MV-4-11 (cell line): ENCODE results near the gene PLK5.
"Not testable (repeated sequence)": the region's sequence is repeated elsewhere in the genome, so short reads cannot be mapped to it uniquely, and the experiment has no call there.

Source experiments
- DNase-seq: peaks from one replicate; lab custom pipeline; 2025; lab: John Stamatoyannopoulos, UW

Gene PLK5, protein sequence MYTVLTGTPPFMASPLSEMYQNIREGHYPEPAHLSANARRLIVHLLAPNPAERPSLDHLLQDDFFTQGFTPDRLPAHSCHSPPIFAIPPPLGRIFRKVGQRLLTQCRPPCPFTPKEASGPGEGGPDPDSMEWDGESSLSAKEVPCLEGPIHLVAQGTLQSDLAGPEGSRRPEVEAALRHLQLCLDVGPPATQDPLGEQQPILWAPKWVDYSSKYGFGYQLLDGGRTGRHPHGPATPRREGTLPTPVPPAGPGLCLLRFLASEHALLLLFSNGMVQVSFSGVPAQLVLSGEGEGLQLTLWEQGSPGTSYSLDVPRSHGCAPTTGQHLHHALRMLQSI

DNA sequence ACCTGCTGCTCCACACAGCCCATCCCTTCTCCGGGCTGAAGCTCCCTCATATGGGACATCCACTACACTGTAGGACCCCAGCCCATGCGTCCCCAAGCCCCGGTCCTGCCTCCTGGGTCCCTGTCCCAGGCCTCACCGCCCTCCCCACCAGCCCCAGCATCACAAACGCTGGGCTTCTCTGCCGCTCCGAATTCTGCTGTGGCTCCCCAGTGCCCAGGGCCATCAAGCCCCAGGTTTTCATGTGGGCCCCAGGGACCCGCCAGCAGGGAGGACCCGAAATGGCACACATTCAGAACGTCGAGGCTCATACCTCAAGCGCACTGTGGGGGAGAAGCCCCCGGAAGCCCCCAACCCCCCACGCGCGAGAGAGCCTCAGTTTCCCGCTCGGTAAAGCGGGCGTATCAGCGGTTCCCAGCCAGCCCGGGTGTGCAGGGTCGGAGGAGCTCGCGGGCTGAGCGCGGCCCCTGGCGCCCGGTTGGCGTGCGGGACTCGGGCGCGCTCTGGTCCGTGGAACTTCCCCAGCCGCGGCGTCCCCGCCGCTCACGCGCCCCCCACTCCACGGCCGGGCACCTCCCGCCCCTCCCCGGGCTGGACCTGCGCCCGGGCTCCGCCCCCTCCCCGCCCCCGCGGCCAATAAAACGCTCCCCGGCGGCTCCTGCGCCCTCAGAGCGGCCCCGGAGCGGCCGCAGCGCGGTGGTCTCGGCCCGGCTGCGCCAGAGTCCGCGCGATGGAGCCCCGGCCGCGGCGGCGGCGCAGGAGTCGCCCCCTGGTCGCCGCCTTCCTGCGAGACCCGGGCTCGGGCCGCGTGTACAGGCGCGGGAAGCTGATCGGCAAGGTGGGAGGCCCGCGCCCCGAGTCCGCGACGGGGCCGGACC is at the start of gene PLK5:
Gene PLK5, plus strand, starts transcription at position 666 of the 875 bp plus-strand sequence. CDS start 2,920 bp downstream, outside the sequence.
- DNase-seq: no peak

DNA sequence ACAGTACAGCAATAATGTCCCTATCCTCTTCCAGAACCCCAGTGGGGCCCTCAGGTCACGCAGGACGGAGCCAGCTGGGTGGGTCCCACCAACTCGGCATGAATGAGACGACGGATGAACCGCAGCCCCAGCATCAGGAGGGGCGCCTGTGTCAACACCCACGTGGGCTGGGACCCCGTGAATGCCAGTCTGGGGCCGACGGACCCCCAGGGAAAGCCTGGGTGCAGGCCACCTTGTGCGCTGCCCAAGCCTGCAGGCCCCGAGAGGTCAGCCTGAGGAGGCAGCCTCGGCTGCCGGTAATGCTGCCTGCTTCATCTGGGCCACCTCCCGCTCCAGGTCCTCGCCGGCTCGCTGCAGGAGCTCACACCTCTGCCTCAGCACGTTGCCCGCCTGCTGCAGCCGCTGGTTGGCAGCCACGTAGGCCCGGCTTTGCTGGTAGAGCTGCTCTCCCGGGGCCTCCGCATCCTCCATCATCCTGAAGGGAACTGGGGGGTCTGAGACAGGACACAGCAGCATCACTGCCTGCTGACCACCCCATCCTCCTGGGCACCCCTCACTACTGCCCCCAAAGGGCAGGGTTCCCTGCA is 49.0 kb upstream of the PLK5 start:
- no peak for DNase-seq

DNA sequence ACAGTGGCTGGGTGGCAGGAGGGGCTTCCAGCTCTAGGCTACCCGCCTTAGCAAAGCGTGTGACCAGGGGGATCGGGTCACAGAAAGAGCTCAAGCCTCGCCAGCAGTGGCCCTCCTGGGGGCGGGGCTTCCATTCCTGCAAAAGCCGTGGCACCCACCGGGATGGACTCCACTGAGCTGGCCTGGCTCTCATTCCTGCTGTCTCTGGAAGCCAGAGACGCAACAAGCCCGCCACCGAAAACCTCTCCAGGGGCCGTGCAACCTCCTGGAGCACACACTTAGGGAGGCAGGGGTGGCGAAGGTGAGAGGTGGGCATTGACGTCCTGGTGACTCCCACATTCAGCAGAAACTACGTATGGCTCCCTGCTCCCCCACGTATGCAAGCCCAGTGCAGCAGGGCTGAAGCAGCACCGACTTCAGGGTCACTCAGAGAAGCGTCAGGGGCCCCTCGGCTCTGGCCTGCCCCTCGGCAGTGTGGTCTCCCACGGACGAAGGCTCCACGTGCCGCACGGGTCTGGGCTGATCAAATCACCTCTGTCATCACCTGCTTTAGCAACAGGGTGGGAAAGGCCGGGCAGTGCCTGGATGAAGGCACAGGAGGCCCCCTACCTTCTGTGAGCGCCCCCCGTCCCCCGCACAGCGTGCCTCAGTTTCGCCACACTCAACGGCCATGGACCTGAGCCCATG is 48.0 kb upstream of the PLK5 start:
- no peak for DNase-seq

DNA sequence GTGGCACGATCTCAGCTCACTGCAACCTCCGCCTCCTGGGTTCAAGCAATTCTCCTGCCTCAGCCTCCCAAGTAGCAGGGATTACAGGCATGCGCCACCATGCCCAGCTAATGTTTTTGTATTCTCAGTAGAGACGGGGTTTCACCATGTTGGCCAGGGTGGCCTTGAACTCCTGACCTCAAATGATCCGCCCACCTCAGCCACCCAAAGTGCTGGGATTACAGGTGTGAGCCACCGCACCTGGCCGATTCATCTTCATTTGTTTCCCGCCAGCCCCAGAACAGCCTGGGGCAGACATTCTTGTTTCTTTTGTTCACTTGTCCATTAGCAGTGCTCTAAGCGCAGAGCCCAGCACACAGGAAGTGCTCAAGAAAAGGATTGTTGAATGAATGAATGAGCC is 46.8 kb upstream of the PLK5 start:
- DNase-seq: not testable (repeated sequence)

DNA sequence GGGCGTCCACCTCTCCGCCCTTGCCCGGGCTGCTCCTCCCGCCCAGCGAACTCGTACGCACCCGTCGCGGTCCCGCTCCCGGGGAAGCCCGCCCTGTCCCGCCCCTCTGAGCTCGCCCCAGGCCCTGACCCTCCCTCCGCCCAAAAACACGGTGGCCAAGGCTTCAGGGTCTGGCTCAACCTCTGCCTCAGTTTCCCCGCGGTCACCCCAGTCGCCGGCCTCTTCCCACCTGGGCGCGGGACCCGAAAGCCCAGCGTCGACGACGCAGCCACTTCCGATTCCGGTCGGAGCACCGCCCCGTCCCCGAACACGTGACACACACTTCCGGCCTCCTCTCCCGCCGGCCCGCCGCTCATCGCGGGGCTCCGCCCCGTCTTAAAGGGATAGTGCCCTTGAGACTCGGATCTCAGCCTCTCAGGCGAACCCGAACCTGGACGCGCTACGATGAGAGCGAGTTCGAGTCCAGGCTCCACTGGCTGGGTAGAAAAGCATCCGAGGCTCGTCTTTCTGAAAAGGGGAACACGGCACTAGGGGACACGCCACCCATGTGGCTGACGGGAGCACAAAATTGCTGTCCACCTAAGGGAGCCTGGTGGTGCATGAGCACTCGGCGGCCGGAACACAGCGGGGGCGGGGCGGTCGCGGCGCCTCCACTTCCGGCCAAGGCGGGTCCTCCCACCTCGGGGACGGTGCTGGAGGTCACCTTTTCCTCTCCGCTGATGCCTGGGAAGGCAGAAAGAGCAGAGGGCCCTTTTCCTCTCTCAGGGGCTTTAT is 44.8 kb upstream of the PLK5 start, which contains the start of gene C19orf25:
Gene C19orf25, minus strand, starts transcription at position 282 of the 774 bp plus-strand sequence. CDS start 312 bp downstream, outside the sequence.
- DNase-seq: peak; percentile 97

DNA sequence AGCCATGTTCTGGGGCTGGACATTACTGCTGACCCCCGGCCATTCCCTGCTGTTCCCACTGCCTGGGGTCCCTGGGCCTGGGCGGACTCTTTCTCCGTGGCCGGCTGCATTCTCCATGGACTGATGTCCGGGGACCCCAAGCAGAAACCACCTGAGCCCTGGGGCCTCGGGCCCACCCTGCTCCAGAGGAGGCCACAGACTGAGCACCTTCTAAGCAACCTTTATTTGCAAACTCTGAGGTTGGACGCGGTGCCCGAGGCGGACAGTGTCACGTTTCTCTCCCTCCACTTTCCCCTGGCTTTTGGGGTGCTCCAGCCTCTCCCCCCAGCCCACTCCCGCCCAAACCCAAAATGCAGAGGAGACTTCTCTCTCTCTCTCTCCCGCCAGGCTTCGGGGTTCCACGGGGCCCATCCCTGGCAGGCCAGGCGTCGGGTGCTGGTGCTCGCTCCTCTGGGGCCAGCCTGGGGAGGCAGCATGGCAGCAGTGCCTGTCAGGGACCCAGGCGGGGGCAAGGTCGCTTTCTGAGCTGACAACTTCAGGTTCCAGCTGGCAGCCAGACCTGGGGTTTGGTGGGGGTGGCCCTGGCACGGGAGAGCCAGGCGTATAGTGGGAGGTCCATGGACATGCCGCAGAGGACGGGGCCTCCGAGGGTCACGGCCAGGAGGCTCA is 42.5 kb upstream of the PLK5 start:
- no peak for DNase-seq

DNA sequence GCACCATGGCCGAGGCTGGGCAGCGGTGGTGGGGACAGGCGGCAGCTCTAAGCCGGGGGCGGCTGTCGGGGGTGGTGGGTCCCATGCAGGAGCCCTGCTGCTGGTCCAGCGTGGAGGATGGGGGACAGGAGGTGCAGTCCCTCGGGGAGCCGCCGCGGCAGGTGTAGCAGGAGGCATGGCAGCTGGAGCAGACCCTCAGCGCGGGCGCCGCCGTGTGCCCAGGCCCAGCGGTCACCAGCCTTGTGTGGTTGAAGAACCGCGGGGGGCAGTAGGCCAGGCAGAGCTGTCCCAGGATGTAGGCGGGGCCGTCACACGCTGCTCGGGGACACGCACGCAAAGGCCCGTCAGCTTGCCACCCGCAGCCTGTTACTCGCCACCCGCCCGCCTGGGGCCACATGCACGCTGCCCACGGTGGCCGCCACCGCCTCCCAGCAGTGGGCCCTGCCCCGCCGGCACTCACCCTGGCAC is 42.0 kb upstream of the PLK5 start:
- no peak for DNase-seq

DNA sequence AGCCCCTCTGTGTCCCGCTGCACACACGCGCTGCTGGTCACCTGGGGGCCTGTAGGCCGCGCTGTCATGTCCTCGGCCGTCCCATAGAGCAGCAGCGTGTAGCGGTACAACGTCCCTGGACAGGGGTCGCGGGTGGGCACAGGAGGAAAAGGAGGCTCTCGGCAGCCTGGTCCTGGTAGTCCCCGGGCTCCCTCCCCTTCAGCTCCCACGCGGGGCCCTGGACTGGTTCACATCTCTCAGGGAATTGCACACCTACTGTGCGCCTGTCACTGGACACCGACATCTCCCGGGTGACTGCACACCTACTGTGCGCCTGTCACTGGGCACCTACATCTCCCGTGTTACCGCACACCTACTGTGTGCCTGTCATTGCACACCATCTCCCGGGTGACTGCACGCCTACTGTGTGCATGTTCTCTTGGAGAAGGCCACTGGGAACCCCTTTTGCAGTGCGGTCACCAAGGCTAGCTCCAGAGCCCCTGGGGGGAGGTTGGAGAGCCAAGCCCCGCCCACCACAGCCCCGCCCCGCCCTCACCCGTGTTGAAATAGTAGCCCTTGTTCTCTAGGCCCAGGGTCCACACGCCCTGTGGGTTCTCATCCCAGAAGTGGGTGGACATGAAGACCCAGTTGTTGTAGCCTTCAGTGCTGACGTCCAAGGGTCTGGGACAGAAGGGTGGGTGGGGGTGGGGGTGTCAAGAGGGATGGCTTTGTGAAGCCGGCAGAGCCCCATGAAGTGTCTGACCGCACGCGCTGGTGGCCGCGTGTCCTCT is 41.3 kb upstream of the PLK5 start:
- no peak for DNase-seq

DNA sequence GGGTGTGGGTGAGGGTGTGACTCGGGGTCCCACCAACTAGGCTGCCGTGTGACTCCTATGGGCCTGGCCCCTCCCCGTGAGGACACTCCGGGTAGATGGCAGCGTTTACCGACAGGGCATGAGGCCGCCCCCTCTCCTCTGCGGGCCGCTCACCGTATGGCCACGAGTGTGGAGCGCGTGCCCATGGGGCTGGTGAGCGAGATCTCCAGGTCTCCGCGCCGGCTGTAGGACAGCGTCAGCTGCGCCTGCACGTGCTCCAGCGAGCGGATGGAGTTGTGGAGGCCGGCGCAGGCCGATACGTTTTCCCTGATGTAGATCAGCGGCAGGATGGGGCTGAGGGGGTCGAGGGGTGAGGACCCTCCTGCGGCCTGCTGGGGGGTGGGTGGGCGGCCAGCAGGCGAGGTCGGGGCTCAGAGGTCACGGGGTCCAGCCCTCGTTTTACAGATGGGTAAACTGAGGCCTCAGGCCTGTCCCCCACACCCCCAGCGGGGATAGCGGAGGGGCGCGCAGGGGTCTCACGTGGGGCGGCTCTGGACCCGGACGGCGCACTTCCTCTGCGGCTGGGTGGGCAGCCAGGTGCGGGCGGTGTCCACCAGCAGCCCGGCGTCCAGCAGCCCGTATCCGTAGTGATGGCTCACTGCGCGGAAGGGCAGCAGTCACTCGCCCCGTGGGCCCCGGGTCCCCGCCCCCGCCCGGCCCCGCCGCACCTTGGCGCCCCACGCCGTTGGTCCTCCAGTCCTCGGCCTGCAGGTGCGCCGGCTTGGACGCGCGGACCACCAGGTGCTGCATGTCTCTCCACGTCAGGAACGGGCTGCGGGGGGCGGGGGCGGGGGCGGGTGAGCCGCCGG is 40.5 kb upstream of the PLK5 start:
- DNase-seq: no peak

DNA sequence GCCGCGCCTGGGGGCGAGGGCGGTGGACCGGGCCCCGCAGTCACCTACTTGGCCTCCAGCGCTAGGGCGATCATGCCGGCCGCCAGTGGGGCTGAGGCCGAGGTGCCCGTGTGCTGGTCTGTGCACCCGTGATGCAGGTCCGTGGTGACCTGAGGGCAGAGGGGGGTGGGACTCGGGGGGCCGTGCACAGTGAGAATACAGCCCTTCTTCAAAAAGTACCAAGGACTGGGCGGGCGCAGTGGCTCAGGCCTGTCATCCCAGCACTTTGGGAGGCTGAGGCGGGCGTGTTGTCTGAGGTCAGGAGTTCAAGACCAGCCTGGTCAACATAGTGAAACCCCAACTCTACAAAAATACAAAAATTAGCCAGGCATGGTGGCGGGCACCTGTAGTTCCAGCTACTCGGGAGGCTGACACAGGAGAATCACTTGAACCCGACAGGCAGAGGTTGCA is 39.9 kb upstream of the PLK5 start:
- no peak for DNase-seq

DNA sequence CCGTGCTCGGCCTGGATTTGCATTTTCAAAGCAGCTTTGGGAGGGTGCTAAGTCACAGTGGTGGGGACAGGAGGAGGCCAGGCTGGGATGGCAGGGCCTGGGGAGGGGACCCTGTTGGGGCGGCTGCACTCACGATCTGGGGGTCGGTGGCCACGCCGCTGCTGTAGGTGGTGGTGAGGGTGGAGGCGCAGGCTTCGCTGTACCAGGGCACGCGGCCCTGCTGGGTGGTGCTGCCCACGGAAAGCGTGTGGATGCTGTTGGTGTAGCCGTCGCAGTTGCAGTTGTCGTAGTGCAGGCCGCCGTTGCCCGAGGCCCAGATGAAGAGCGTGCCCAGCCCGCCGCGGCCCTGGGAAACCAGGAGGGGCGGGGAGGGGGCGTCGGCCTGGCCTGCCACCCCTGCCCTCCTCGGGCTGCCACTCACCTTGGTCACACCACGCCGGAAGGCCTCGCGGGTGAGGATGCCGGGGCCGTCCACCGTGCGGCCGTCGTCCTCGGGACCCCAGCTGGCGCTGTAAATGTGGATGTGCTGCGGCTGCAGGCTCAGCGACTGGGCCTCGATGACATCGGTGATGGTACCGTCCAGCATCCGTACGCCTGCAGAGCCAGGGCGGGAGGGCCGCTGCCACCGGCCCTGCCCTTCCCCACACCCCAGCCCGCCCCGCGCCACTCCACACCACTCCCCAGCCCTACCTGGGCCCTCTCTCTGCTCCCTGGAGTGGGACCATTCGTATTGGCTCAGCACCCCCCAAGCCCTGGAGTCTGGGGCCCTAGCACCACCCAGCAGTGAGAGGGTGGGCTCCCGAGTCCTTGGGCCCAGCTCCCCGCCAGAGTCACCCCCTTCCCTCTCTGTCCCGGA is 36.9 kb upstream of the PLK5 start:
- no peak for DNase-seq

DNA sequence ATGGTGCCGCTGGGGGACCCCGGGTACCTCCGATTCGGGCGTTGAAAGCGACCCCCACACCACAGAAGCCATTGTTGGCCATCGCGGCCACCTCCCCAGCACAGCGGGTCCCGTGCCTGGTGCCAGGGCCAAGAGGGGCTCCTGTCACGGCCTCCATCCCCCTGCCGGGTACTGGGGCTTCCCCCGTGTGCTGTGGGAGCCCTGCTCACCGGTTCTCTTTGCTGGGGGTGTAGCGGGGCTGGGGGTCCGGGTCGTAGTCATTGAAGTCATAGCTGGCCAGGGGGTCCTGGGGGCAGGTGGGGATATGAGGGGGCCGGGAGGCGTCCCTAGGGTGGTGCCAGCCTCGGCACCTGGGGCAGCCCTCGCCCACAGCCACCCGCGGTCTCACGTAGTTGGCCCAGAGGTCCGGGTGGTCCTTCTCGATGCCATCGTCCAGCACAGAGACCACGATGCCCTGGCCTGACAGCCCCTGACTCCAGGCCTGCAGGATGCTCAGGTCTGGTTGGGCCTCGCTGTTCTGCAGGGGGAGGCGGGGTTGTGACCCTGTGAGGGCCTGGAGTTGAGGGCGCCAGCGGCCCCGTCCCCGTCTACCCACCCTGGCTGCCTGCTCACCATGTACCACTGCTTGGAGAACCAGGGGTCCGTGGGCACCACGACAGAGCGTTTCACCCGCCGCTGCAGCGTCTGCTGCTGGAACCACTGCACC is 36.1 kb upstream of the PLK5 start:
- DNase-seq: no peak

DNA sequence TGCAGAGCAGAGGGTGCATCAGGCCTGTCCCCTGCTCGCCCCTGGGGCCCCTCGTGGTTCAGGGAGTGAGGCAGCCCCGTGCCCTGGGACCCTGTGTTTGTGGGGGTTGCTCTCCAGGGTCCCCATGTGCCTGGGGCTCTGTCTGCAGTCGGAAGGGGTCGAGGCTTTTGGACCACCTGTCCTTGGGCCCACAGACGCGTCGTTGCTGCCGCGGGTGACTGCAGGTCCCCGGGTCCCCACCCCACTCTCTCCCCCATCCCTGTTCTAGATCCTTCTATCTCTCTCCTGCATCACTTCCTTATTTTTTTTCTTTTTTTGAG is 35.6 kb upstream of the PLK5 start:
- DNase-seq: peak; percentile 59

DNA sequence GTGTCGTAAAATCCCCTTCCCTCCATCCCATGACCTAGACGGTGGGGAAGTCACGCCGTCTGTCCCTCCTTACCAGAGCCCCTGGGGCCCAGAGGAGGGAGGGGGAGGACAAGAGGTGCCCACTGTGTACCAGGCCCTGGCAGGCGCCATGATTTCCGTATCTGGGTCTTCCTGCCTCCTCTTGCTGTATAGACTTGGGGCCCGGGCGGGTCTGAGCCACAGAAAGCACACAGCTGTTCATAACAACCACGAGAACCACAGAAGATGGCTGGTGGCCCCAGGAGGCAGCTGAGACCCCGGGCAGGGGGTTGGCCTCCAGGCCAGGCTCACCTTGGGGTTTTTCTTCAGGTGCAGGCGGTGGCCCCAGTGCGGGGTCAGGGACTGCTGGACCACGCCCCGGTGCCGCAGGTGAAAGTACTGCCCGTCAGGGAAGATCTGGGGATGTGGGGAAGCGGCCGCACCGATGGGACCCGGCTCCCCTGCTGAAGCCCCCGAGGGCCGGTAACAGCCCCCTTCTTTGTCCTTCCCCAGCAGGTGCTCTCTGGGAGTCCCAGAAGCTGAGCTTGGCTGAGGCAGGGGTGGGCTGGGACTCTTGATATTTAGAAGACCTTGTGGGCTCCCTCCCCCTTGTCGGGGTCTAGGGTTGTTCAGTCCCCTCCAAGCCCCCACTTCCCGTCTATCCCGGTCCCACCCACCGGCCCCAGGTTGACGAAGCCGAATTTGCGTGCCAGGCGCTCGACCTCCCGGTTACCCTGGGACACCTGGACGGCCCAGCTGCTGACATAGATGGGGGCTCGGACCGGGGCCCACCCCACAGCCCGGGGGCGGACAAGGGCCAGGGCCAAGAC is 34.2 kb upstream of the PLK5 start:
- peak; percentile 29 for DNase-seq

DNA sequence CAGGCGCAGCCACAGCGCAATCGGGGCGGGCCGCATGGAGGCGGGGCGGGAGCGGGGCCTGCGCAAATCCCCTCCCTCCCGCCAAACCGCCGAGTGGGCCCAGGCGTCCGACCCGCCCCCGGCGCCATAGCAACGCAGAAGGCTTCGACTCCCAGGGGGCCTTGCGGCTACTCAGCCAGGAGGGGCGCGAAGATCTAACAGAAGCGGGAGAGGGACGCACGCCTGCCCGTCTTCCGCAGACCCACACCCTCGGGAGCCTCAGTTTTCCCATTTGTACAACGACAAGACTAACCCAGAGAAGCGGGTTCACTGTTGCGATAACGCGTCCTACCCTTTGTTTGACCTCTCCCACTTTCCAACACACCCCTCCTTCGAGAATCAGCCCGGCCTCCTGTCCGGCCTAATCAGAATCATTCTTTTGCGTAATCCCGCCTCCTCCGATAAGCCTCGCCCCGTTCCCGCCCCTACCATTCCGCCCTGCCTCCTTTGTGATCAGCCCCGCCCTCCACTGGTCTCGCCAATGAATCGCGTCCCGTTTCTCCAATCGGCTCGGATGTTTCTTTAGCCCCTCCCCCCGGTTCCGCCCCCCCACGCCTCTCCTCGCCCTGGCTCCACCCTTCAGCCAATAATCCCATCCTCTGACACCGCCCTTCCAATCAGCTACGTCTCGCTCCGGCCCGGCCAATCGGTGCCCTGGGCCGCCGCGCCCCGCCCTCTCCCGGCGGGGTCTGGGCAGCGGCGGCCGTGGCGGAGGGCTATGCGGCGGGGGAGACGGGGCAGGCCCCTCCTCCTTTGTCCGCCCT is 33.4 kb upstream of the PLK5 start, which contains the start of gene PCSK4:
Gene PCSK4, minus strand, starts transcription at position 40 of the 803 bp plus-strand sequence. Its CDS starts 4 bp downstream, at position 36.
- DNase-seq: peak; percentile 99
